GM19468 (cell line): Measurements from ENCODE around the gene GNA14.
"Not testable (repeated sequence)": the region's sequence is repeated elsewhere in the genome, so short reads cannot be mapped to it uniquely, and the experiment has no call there.

Experiments
- ATAC-seq: cut with Tn5 transposase; IDR thresholded peaks from one replicate; pipeline ENCODE4 v1.9.1; 2021; ENCODE audit warnings: mild to moderate bottlenecking, moderate library complexity, moderate number of reproducible peaks; ENCODE audit not compliant: unreplicated experiment; ENCODE audit errors: extremely low read depth

GNA14 gene

GRCh38 chr9:77647267-77648233, 572 bp downstream of the GNA14 start:
- no peak for ATAC-seq

- no peak for ATAC-seq
Observed at GRCh38 chr9:77643871-77644270, 4.3 kb downstream of the GNA14 start.

GRCh38 chr9:77640741-77641580, 7.2 kb downstream of the GNA14 start:
- ATAC-seq = no peak

- ATAC-seq = no peak
Observed at GRCh38 chr9:77632652-77633051, 15.5 kb downstream of the GNA14 start.

GRCh38 chr9:77628864-77629263, 19.3 kb downstream of the GNA14 start:
- ATAC-seq = not testable (repeated sequence)

GRCh38 chr9:77616191-77616590, 31.9 kb downstream of the GNA14 start:
- no peak for ATAC-seq

GRCh38 chr9:77614645-77615044, 33.5 kb downstream of the GNA14 start:
- no peak for ATAC-seq

- no peak for ATAC-seq
Observed at GRCh38 chr9:77606526-77606925, 41.6 kb downstream of the GNA14 start.

- no peak for ATAC-seq
Observed at GRCh38 chr9:77605449-77606220, 42.5 kb downstream of the GNA14 start.

- ATAC-seq = no peak
Observed at GRCh38 chr9:77604316-77604715, 43.8 kb downstream of the GNA14 start.

GRCh38 chr9:77602852-77603251, 45.3 kb downstream of the GNA14 start:
- no peak for ATAC-seq

GRCh38 chr9:77601476-77602099, 46.5 kb downstream of the GNA14 start:
- ATAC-seq = no peak

- no peak for ATAC-seq
Observed at GRCh38 chr9:77600810-77601209, 47.3 kb downstream of the GNA14 start.

GRCh38 chr9:77599492-77599891, 48.6 kb downstream of the GNA14 start:
- ATAC-seq = no peak

- no peak for ATAC-seq
Observed at GRCh38 chr9:77598991-77599390, 49.1 kb downstream of the GNA14 start.

- ATAC-seq = no peak
Observed at GRCh38 chr9:77598524-77598923, 49.6 kb downstream of the GNA14 start.

GRCh38 chr9:77597057-77597456, 51.1 kb downstream of the GNA14 start:
- ATAC-seq = no peak

- ATAC-seq = no peak
Observed at GRCh38 chr9:77595426-77596095, 52.6 kb downstream of the GNA14 start.

GRCh38 chr9:77594963-77595362, 53.2 kb downstream of the GNA14 start:
- ATAC-seq = no peak
